WTC11 (cell line): ENCODE measurements around the gene MRPL47.

ENCODE experiments used
- AR ChIP-seq: fragments of 250-450 bp; sonication (Bioruptor Pico); IDR thresholded peaks from 2 replicates; pipeline ENCODE4 v1.9.0; 2021; ENCODE audit warnings: mild to moderate bottlenecking
- ATF1 ChIP-seq: sonication (generic); formaldehyde crosslinking; IDR thresholded peaks from 2 replicates; pipeline ENCODE4 v1.8.1; 2023; ENCODE audit warnings: mild to moderate bottlenecking, moderate library complexity, missing genetic modification reagents
- ATF2 ChIP-seq: sonication (generic); formaldehyde crosslinking; IDR thresholded peaks from 2 replicates; pipeline ENCODE4 v1.8.1; 2022; ENCODE audit warnings: low read depth, missing genetic modification reagents, borderline replicate concordance
- CTCF ChIP-seq: fragments of 200-600 bp; IDR thresholded peaks from 2 replicates; pipeline ENCODE4 v1.8.0; 2022; ENCODE audit warnings: antibody characterized with exemption
- E2F1 ChIP-seq: sonication (generic); formaldehyde crosslinking; IDR thresholded peaks from 2 replicates; pipeline ENCODE4 v1.8.0; 2022; ENCODE audit warnings: mild to moderate bottlenecking, missing genetic modification reagents
- E2F4 ChIP-seq: sonication (generic); formaldehyde crosslinking; IDR thresholded peaks from 2 replicates; pipeline ENCODE4 v1.8.1; 2022; ENCODE audit warnings: low read depth, mild to moderate bottlenecking, moderate library complexity, missing genetic modification reagents, borderline replicate concordance
- ETV6 ChIP-seq: sonication (generic); formaldehyde crosslinking; IDR thresholded peaks from 2 replicates; pipeline ENCODE4 v1.8.1; 2022; ENCODE audit warnings: mild to moderate bottlenecking, missing genetic modification reagents
- FOXP1 ChIP-seq: sonication (generic); formaldehyde crosslinking; IDR thresholded peaks from 2 replicates; pipeline ENCODE4 v1.8.0; 2022; ENCODE audit warnings: missing genetic modification reagents, mild to moderate bottlenecking, moderate library complexity, borderline replicate concordance
- FOXP4 ChIP-seq: sonication (generic); formaldehyde crosslinking; IDR thresholded peaks from 2 replicates; pipeline ENCODE4 v1.8.0; 2022; ENCODE audit warnings: mild to moderate bottlenecking, missing genetic modification reagents
- NR1H2 ChIP-seq: sonication (generic); formaldehyde crosslinking; IDR thresholded peaks from 2 replicates; pipeline ENCODE4 v1.9.0; 2021; ENCODE audit warnings: mild to moderate bottlenecking, moderate library complexity, missing genetic modification reagents
- SP1 ChIP-seq: sonication (generic); formaldehyde crosslinking; conservative IDR thresholded peaks from 2 replicates; pipeline ENCODE4 v1.8.1; 2022; ENCODE audit warnings: missing genetic modification reagents
- TCF7 ChIP-seq: sonication (generic); formaldehyde crosslinking; IDR thresholded peaks from 2 replicates; pipeline ENCODE4 v1.8.0; 2022; ENCODE audit warnings: mild to moderate bottlenecking, low read depth, missing genetic modification reagents, moderate library complexity
- USF2 ChIP-seq: sonication (generic); formaldehyde crosslinking; IDR thresholded peaks from 2 replicates; pipeline ENCODE4 v1.8.1; 2023; ENCODE audit warnings: mild to moderate bottlenecking, missing genetic modification reagents, moderate library complexity
- ZNF512 ChIP-seq: sonication (generic); formaldehyde crosslinking; IDR thresholded peaks from 2 replicates; pipeline ENCODE4 v1.8.1; 2022; ENCODE audit warnings: missing genetic modification reagents, borderline replicate concordance

- no peak for TF ChIP-seq CTCF
- TF ChIP-seq USF2 (CRISPR knock-in tag), result no peak
- no peak for TF ChIP-seq ATF2
- no peak for TF ChIP-seq NR1H2
- TF ChIP-seq ETV6, result no peak
- TF ChIP-seq TCF7 (CRISPR knock-in tag), result no peak
- TF ChIP-seq AR, result no peak
- no peak for TF ChIP-seq E2F4 (CRISPR knock-in tag)
- no peak for TF ChIP-seq FOXP1
- no peak for TF ChIP-seq SP1 (CRISPR knock-in tag)
- TF ChIP-seq ZNF512, result no peak
- TF ChIP-seq E2F1 (CRISPR knock-in tag), result no peak
- no peak for TF ChIP-seq FOXP4 (CRISPR knock-in tag)
- no peak for TF ChIP-seq ATF1 (CRISPR knock-in tag)
These were observed 23.4 kb downstream of the MRPL47 start for GRCh38 chr3:179580992-179581391.
